ENCODE measurements around the gene CPLX3. TPM values are rescaled to one million over a fixed set of nuclear protein-coding genes. Genes with fewer than 3 reads are reported as not detected.
A peak's percentile ranks its signal among the peaks of the same experiment; 100 is the strongest.

Gene CPLX3
- total RNA-seq, 1 experiment from 2014 or later: not detected

GRCh38 chr15:74845581-74845980 lies 19.2 kb downstream of the CPLX3 start:
- Histone ChIP-seq H2AFZ (ENCODE audit: low read length) (no peak overlapping the region), H3K79me2 (ENCODE audit: insufficient read depth, low read length) (no peaks in the 10 kb centered on the region), H4K91ac (ENCODE audit: insufficient read length, low read depth, low read length) (no peak overlapping the region), H3K23me2 (ENCODE audit: insufficient read length, low read depth, low read length, poor library complexity, severe bottlenecking) (peaks cover 6% of the 10 kb centered on the region), H3K27ac (ENCODE audit: insufficient read length, low read depth, low read length) (no peak overlapping the region), H2BK15ac (ENCODE audit: low read depth, low read length) (no peak overlapping the region), H2BK120ac (ENCODE audit: low read depth, low read length, poor library complexity, severe bottlenecking) (no peak overlapping the region), H3K14ac (ENCODE audit: insufficient read depth, low read length) (no peak overlapping the region), H2AK5ac (ENCODE audit: insufficient read length, low read length) (no peak overlapping the region), H4K8ac (replicated peaks; ENCODE audit: insufficient read length, low read depth, low read length) (no peak overlapping the region), H3K9ac (ENCODE audit: extremely low read depth, insufficient read length, low read length) (no peak overlapping the region), H2BK5ac (ENCODE audit: insufficient read length, low read length) (no peak overlapping the region), H3K27me3 (ENCODE audit: insufficient read depth, low read length) (no peaks in the 10 kb centered on the region), H3K4me2 (ENCODE audit: insufficient read depth, insufficient read length, low read length) (no peak overlapping the region), H2BK20ac (ENCODE audit: low read depth, low read length, poor library complexity, severe bottlenecking) (no peak overlapping the region), H3K9me3 (ENCODE audit: control insufficient read depth, low read depth, low read length) (no peaks in the 10 kb centered on the region), H3K56ac (ENCODE audit: insufficient read length, low read depth, low read length) (no peak overlapping the region), H2BK12ac (ENCODE audit: insufficient read length, low read depth, low read length) (no peak overlapping the region), H3K4me1 (ENCODE audit: insufficient read depth, low read length) (no peaks in the 10 kb centered on the region; the same call in 1 of the 2 replicates), H3T11ph (ENCODE audit: low read length) (no peak overlapping the region), H3K23ac (ENCODE audit: insufficient read length, low read depth, low read length) (no peak overlapping the region), H3K79me1 (ENCODE audit: insufficient read depth, low read depth, low read length, poor library complexity, severe bottlenecking) (no peaks in the 10 kb centered on the region), H3K18ac (ENCODE audit: insufficient read length, low read depth, low read length) (no peak overlapping the region), H4K5ac (ENCODE audit: insufficient read length, low read depth, low read length) (no peak overlapping the region), H3K4ac (ENCODE audit: low read depth, low read length) (no peak overlapping the region), H4K20me1 (ENCODE audit: control insufficient read depth, insufficient read depth, insufficient read length) (no peaks in the 10 kb centered on the region)
- peaks cover 18 to 30% of the 10 kb centered on the region in 2 experiments for H3K4me1 Mint-ChIP-seq
- no peak for DNase-seq
- H3K27ac Mint-ChIP-seq: peak overlapping the region in 1 of 3 experiments; percentile 65; a peak in 2 of 7 replicates
- TF ChIP-seq, protein P1, sequence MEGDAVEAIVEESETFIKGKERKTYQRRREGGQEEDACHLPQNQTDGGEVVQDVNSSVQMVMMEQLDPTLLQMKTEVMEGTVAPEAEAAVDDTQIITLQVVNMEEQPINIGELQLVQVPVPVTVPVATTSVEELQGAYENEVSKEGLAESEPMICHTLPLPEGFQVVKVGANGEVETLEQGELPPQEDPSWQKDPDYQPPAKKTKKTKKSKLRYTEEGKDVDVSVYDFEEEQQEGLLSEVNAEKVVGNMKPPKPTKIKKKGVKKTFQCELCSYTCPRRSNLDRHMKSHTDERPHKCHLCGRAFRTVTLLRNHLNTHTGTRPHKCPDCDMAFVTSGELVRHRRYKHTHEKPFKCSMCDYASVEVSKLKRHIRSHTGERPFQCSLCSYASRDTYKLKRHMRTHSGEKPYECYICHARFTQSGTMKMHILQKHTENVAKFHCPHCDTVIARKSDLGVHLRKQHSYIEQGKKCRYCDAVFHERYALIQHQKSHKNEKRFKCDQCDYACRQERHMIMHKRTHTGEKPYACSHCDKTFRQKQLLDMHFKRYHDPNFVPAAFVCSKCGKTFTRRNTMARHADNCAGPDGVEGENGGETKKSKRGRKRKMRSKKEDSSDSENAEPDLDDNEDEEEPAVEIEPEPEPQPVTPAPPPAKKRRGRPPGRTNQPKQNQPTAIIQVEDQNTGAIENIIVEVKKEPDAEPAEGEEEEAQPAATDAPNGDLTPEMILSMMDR (conservative IDR thresholded peaks at IDR 0.05): no peak
- no peaks in the 10 kb centered on the region for H3K9me3 Mint-ChIP-seq
- no CpG with 5 or more reads among the region's 4 CpGs for WGBS (ENCODE audit: extremely low coverage, insufficient read length, low lambda C conversion rate)
- no peaks in the 10 kb centered on the region for H3K27me3 Mint-ChIP-seq (ENCODE audit: low read depth)
- H3K4me3 Mint-ChIP-seq: no peak overlapping the region
- peaks cover 10 to 54% (median 42%) of the 10 kb centered on the region in 3 experiments for H3K36me3 Mint-ChIP-seq (ENCODE audit: insufficient read depth in 1 of 3, low read depth in 3 of 3)

Measured in H9 (cell line).